HG03064 (cell line): ENCODE data around the gene DYNLRB1.

Experiments
- ATAC-seq: cut with Tn5 transposase; IDR thresholded peaks from one replicate; pipeline ENCODE4 v1.9.1; 2021; ENCODE audit warnings: low read depth; ENCODE audit not compliant: unreplicated experiment

The DYNLRB1 gene

DNA sequence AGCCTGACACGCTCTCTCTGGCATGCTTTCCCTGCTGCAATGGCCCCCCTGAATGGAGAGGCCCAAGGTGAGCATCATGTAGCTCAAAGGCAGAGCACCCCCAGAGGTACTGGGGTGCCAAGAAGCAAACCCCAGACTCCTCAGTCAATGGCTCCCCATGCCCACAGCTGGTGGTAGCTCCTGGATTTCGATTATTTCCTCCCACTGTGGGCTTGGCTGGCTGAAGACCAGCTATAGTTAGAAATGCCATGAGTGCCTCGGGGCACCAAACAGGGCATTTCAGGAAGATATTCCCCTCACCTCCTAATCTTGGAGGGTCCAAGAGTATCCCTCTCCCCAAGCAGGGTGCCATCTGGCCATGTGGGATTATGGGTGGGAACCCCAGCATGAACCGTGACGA is 59.0 kb downstream of the DYNLRB1 start:
- no peak for ATAC-seq

DNA sequence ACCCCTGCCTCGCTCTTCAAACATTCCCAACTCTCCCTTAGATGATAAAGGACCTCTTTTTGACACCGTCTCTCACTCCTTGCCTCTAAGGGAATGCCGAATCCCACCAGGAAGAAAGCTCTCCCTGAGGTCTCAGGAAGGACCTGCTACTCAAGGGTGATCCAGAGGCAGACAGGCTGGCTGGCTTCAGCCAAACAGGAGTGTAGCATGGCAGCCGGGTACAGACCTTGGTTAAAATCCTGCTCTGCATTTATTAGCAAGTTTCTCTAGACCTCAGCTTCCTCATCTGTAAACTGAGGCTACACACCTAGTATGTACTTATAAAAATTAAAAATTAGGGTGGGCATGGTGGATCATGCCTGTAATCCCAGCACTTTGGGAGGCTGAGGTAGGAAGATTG is 59.5 kb downstream of the DYNLRB1 start:
- no peak for ATAC-seq

DNA sequence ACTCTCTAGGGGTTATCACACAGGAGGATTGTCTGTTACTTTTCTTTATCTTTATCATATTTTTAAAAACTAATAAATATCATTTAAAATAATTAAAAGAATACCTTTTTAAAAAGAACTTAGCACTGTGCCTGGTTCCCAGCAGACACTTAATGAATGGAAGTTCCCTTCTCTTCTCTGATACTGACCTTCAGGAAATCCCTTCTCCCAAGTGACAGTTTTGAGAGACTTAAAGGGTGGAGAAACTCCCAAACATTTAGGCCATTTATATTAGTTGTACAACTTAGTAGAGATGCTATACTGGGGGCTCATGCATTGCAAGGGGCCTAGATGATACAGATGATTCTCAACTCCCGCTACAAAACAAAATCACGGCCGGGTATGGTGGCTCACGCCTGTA is 60.8 kb downstream of the DYNLRB1 start:
- ATAC-seq, result no peak

DNA sequence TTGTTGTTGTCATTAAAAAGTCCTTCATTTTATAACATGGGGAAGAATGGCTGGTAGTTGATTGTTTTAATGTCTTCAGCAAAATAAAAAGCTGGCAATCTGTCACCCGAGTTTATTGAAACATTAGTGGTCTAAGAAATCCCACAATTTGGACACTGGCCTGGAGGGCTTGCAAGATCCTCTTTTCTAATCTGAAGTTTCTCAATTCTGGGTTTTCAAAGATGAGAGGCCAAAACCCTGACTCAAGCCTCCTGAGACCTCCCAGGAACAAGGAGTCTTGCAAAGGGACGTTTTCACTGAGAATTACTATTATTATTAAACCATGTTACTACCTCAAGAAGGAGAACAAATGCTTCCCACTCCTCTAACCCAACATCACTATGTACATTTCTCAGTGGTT is 61.8 kb downstream of the DYNLRB1 start:
- ATAC-seq, result no peak

DNA sequence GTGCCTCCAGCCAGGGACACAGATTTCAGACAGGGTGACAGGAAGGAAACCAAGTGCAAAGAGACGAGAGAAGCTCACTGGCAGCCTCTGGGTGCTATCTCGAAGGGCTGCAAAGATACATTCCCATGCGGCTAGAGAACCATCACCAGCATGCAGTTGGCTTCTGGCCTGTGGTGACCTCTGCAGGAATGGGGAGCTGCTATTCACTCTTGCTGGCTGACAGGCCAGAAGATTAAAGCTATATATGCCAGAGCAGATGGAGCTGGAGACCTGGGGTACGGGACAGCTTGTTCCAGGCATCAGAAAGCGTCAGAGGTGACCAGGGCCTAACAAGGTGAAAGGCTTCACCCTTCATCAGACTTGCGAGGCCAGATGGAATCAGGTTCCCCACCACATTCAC is 62.3 kb downstream of the DYNLRB1 start:
- no peak for ATAC-seq

DNA sequence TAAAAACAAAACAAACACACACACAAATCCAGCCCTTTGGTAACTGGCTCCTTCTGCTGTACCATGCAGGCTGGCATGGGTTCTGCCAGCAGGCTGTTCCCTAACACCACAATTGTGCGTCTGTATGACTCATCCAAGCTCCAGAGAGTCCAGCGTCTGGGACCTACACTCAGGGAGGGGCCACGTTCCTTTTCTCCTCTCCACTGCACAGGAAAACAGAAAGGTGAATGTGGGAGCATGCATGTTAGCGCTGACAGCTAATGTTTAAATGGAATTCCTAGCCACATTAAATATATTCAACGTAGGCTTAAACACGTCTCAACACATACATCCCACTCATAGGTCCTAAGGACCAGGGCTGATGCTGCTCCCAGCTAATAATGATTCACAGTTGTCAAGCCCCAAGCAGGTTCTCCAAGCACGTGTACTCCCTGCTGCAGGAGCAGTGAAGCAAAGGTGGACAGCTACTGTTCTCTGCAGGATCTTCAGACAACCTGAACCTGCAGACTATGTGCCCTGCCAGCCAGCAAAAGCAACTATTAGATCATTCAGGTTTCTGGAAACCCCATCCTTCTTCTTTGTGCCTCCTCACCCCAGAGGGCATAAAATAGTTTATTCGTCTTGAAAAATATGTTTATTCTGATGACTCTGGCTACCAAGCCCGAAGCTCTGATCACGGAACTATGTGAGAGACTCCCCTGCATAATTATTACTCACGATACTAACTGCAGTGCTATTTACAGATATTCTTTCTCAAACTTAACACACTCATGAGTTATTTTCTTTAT is 63.2 kb downstream of the DYNLRB1 start:
- ATAC-seq, result no peak

DNA sequence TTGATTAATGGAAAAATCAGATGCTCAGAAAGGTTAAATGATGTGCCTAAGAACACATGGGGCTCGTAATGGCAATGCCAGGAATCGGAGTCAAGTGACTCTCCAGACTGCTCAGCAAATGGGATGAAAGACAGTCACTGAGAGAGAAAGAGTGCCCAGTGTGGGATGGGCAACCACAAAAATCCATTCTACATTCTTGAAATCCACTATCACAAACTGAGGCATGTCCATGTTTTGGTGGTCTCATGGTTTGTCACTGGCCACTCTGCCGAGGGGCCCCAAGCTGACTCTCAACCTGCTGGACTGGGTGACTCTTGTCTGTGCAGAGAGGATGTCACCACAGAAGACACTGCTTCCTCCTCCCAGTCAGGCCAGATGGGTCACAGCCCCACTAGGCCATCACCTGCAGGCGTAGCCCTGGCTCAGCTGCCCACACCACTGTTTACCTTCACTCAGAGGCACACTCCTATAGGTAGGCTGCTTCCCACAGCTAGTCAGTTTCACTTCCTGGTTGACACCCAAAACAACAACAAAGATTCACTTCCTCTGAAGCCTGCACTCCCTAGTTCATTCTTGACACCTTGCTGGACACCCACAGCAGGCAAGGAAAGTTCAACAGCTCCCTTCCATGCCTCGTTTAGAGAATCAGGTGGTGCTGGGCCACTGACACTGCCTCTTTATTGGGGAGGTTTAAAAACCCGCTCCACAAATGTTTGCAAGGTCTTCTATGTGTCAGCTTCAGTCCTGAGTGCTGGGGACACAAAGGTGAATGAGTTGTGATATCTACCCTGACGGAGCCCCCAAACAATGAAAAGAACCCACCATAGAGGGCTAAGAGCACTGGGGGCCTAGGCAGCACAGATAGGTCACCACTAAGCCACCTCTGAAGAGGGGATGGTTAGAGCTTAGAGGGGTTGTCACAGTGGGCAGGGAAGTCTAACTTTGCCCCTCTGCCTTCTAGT is 64.0 kb downstream of the DYNLRB1 start:
- no peak for ATAC-seq

DNA sequence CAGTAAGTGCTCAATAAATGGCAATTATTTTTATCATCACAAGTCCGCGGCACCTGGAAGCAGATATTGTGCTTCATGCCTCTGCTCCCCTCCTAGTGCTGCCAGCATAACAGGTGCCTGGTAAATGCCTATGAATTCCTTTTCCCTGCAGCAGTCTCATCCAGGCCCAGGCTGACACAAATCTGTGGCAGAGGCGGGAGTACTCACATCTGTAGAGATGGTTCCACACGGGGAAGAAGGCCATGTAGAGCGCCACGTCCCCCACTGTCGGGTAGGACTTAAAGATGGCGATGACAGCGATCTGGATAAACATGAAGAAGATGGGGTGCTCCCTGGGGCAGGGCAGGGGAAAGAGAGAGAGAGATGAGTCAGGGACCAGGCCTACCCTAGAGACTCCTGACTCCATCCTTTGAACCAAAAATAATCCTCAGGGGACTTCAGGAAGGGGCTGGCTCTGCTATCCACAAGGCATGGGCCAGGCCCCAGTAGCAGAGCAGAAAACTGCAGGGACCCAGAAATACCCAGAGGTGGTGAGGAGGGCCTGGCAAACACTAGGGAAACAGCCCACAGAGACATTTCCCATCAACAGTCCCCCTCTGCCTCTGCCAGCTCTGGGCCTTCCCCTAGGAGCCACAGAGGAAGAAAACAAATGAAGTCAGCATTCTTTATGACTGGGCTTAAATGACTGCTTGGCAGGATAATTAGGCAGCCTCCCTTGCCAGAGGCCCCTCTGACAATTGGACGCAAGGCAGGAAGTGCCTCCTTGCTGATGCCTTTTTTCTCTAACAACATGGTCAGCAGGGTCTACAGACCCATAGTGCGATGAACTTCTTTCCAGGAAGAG is 65.3 kb downstream of the DYNLRB1 start:
- ATAC-seq, result no peak

DNA sequence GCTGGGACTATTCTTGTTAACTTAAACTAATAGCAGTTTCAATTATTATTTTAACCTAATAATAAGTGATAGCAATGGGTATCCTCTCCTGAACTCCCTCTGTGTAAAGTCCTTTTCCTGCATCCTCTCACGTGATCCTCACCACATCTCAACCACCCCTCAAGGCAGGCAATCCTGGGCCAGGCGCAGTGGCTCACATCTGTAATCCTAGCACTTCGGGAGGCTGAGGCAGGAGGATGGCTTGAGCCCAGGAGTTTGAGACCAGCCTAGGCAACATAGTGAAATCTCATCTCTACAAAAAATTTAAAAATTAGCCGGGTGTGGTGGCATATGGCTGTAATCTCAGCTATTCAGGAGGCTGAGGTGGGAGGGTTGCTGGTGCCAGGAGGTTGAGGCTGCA is 66.0 kb downstream of the DYNLRB1 start:
- ATAC-seq, result no peak

DNA sequence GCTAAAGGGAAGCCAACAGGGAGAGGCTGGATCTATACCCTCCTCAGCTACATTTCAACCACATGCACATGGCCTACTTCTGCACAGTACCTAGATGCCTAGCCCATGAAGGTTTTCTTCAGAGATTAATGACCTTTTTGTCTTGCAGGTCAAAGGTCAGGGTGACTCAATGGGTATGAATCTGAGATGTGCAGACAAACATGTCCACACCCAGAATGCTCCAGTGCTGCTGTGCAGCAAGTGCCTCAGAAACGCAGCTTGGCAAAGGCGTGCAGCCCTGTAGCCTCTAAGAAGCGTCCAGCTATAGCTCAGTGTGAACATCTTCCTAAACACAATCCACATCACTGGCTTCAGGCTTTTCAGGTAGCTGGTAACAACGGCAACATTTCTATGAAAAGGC is 66.7 kb downstream of the DYNLRB1 start:
- ATAC-seq, result no peak

DNA sequence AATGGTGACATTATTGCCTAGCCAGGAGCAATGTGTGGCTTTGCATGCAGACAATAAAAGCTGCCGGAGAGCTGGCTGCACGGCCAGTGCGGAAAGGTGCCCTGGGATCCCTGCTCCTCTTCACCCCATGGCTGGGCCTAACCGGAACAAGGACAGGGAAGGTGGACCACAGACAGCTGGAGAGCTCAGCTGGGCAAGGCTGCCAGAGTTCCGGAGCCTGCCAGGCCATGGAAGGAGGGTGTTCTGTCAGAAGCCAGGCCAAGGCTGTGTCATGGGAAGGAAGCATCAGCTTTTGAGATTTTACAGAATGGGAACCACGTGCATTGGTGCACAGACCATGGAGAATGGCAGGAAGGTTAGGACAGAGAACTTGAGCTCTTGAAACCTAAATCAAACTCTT is 67.3 kb downstream of the DYNLRB1 start:
- ATAC-seq, result no peak

DNA sequence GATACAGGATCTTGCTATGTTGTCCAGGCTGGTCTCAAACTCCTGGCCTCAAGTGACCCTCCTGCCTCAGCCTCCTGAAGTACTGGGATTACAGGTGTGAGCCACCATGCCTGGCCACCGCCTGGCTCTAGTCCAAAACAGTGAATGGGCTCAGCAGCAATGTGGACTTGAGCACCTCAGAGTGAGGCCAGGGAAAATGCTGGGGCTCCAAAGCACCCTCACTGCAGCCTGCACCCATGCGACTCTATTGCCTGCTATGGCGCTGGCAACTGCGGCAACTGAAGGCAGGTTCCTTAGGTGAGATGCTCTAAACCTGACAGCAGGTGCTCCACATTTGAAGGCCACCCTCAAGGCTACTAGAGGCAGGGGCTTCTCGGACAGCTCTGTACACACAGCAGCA is 68.8 kb downstream of the DYNLRB1 start:
- ATAC-seq, result no peak

DNA sequence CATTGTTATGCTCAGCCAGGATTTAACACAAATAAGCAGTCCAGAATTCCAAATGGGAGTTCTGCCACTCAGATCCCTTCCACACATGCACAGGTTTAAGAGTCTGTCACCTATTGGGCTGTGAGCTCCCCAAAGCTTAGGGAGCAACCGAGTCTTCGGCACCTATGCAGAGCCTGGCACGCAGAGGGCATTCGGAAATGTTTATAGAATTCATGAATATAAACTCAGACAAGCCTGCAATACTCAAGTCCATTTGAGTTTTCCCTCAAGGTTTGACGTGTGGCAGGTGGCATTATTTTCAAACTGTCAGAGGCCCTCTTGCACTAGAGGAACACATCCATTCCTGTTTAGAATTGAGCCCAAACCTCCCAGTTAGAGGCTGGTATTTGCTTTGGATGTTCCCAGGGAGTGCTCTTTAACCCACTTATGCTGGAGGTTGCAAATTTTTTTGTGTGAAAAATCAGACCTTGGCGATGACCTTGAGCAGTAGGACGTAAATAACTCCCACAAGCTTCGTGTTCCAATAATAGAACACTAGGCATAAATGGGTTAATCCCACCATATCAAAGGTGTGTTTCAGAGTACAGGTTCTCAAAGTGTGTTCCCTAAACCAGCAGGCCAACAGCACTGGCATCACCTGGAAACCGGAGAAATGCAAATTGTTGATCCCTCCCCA is 70.4 kb downstream of the DYNLRB1 start:
- no peak for ATAC-seq
